Measurements from ENCODE around the gene IL23A.

Gene IL23A

GRCh38 chr12:56362130-56363059 lies 23.7 kb downstream of the IL23A start, which contains the start of gene APOF:
Gene APOF (minus strand): TSS chr12:56362857. CDS start chr12:56362745, 112 bp downstream.
- no peak for DNase-seq (ENCODE audit: low spot score)

- DNase-seq (ENCODE audit: low spot score): no peak
Measured at GRCh38 chr12:56366948-56367347, 28.3 kb downstream of the IL23A start.

- DNase-seq (ENCODE audit: low spot score): no peak
Measured at GRCh38 chr12:56373515-56373914, 34.8 kb downstream of the IL23A start.

- DNase-seq (ENCODE audit: low spot score): no peak
Measured at GRCh38 chr12:56374726-56375597, 36.3 kb downstream of the IL23A start.

- no peak for DNase-seq (ENCODE audit: low spot score)
Measured at GRCh38 chr12:56375598-56376434, 37.1 kb downstream of the IL23A start.

GRCh38 chr12:56377310-56377988 lies 38.8 kb downstream of the IL23A start:
- DNase-seq (ENCODE audit: low spot score): no peak

- no peak for DNase-seq (ENCODE audit: low spot score)
Measured at GRCh38 chr12:56377989-56378316, 39.3 kb downstream of the IL23A start.

- DNase-seq (ENCODE audit: low spot score): no peak
Measured at GRCh38 chr12:56382611-56383010, 43.9 kb downstream of the IL23A start.

- no peak for DNase-seq (ENCODE audit: low spot score)
Measured at GRCh38 chr12:56385873-56386272, 47.2 kb downstream of the IL23A start.

GRCh38 chr12:56387152-56387736 lies 48.6 kb downstream of the IL23A start:
- no peak for DNase-seq (ENCODE audit: low spot score)

GRCh38 chr12:56389412-56389811 lies 50.7 kb downstream of the IL23A start:
- no peak for DNase-seq (ENCODE audit: low spot score)

Data from pons (tissue), 1 donor.